Measurements from ENCODE around the gene LYSMD4. TPM values are rescaled to one million over a fixed set of nuclear protein-coding genes. Genes with fewer than 3 reads are reported as not detected.
"Not testable (repeated sequence)": the region's sequence is repeated elsewhere in the genome, so short reads cannot be mapped to it uniquely, and the experiment has no call there.

The LYSMD4 gene
- total RNA-seq, 1 donor from 2014 or later: 13.2 TPM

GRCh38 chr15:99744142-99744541 lies 10.9 kb upstream of the LYSMD4 start:
- Histone ChIP-seq H3K4me3 (ENCODE audit: low read depth, low read length) (no peak overlapping the region), H3K36me3 (ENCODE audit: control insufficient read depth, insufficient read depth, low read length) (no peaks in the 10 kb centered on the region), H3K27me3 (ENCODE audit: control insufficient read depth, insufficient read depth, low read length) (no peaks in the 10 kb centered on the region)
- no peak for TF ChIP-seq CTCF (IDR thresholded peaks at IDR 0.05; ENCODE audit: insufficient read depth, low read length, severe bottlenecking)
- DNase-seq (ENCODE audit: low read depth) (no peak), FAIRE-seq (no peak)

GRCh38 chr15:99741835-99742234 lies 8.6 kb upstream of the LYSMD4 start:
- Histone ChIP-seq H3K4me3 (ENCODE audit: low read depth, low read length) (no peak overlapping the region), H3K27me3 (ENCODE audit: control insufficient read depth, insufficient read depth, low read length) (no peaks in the 10 kb centered on the region), H3K36me3 (ENCODE audit: control insufficient read depth, insufficient read depth, low read length) (no peaks in the 10 kb centered on the region)
- DNase-seq (ENCODE audit: low read depth) (no peak), FAIRE-seq (no peak)
- no peak for TF ChIP-seq CTCF (IDR thresholded peaks at IDR 0.05; ENCODE audit: insufficient read depth, low read length, severe bottlenecking)

GRCh38 chr15:99738021-99738847 lies 5.0 kb upstream of the LYSMD4 start:
- no peak for TF ChIP-seq CTCF (IDR thresholded peaks at IDR 0.05; ENCODE audit: insufficient read depth, low read length, severe bottlenecking)
- Histone ChIP-seq H3K36me3 (ENCODE audit: control insufficient read depth, insufficient read depth, low read length) (no peaks in the 10 kb centered on the region), H3K27me3 (ENCODE audit: control insufficient read depth, insufficient read depth, low read length) (no peaks in the 10 kb centered on the region), H3K4me3 (ENCODE audit: low read depth, low read length) (no peak overlapping the region)
- DNase-seq (ENCODE audit: low read depth) (no peak), FAIRE-seq (peak; percentile 52)

GRCh38 chr15:99736702-99737101 lies 3.5 kb upstream of the LYSMD4 start:
- H3K27me3 ChIP-seq (ENCODE audit: control insufficient read depth, insufficient read depth, low read length): no peaks in the 10 kb centered on the region
- no peak for TF ChIP-seq CTCF (IDR thresholded peaks at IDR 0.05; ENCODE audit: insufficient read depth, low read length, severe bottlenecking)
- no peaks in the 10 kb centered on the region for H3K36me3 ChIP-seq (ENCODE audit: control insufficient read depth, insufficient read depth, low read length)
- H3K4me3 ChIP-seq (ENCODE audit: low read depth, low read length): no peak overlapping the region
- DNase-seq (ENCODE audit: low read depth) (no peak), FAIRE-seq (no peak)

GRCh38 chr15:99735868-99736267 lies 2.6 kb upstream of the LYSMD4 start:
- no peak for TF ChIP-seq CTCF (IDR thresholded peaks at IDR 0.05; ENCODE audit: insufficient read depth, low read length, severe bottlenecking)
- FAIRE-seq (no peak), DNase-seq (ENCODE audit: low read depth) (no peak)
- Histone ChIP-seq H3K4me3 (ENCODE audit: low read depth, low read length) (no peak overlapping the region), H3K27me3 (ENCODE audit: control insufficient read depth, insufficient read depth, low read length) (no peaks in the 10 kb centered on the region), H3K36me3 (ENCODE audit: control insufficient read depth, insufficient read depth, low read length) (peaks cover 1% of the 10 kb centered on the region)

GRCh38 chr15:99734575-99734974 lies 1.3 kb upstream of the LYSMD4 start:
- H3K4me3 ChIP-seq (ENCODE audit: low read depth, low read length): no peak overlapping the region
- no peaks in the 10 kb centered on the region for H3K27me3 ChIP-seq (ENCODE audit: control insufficient read depth, insufficient read depth, low read length)
- FAIRE-seq: no peak
- no peak for TF ChIP-seq CTCF (IDR thresholded peaks at IDR 0.05; ENCODE audit: insufficient read depth, low read length, severe bottlenecking)
- peaks cover 1% of the 10 kb centered on the region for H3K36me3 ChIP-seq (ENCODE audit: control insufficient read depth, insufficient read depth, low read length)
- no peak for DNase-seq (ENCODE audit: low read depth)

- not testable (repeated sequence) for DNase-seq (ENCODE audit: low read depth); H3K27me3 ChIP-seq (ENCODE audit: control insufficient read depth, insufficient read depth, low read length)
These were observed 729 bp upstream of the LYSMD4 start for GRCh38 chr15:99734040-99734291.

More at GRCh38 chr15:99734040-99734291, 729 bp upstream of the LYSMD4 start:
- not testable (repeated sequence) for H3K36me3 ChIP-seq (ENCODE audit: control insufficient read depth, insufficient read depth, low read length); FAIRE-seq; H3K4me3 ChIP-seq (ENCODE audit: low read depth, low read length)
